Measurements from ENCODE around the gene FUBP3.

GRCh38 chr9:130667120-130667435, 87.7 kb downstream of the FUBP3 start:
- TF ChIP-seq GATA2 (IDR thresholded peaks at IDR 0.05; ENCODE audit: low read depth, low read length), result no peak
- TF ChIP-seq GATA3 (IDR thresholded peaks at IDR 0.05; ENCODE audit: low read depth, low read length), result no peak
